Body of pancreas (tissue), 4 donors: ENCODE results near the gene TRIP13. TPM values are rescaled to one million over a fixed set of nuclear protein-coding genes. Genes with fewer than 3 reads are reported as not detected.

Source experiments
- ATAC-seq: fragments of 150-250 bp; one replicate; pipeline ENCODE4 v1.9.1; 2016
- DNase-seq, 4 donors: peaks; one replicate each; pipeline ENCODE4 v3.0.0-alpha.2; 2019
- H3K27ac ChIP-seq, 4 donors: fragments of 200-600 bp; sonication (generic); 1 replicate in 3 of 4; 2 replicates in 1 of 4; pipeline versions ENCODE4 v1.5.1 to v1.6.1; 2016 to 2019; ENCODE audit warnings: mild to moderate bottlenecking in 1 of 4, mixed read lengths in 1 of 4, moderate library complexity in 1 of 4
- H3K27me3 ChIP-seq, 2 donors: fragments of 200-600 bp; sonication (generic); one replicate each; pipeline ENCODE4 v1.6.0; 2016; ENCODE audit warnings: mild to moderate bottlenecking in 1 of 2
- H3K36me3 ChIP-seq, 2 donors: fragments of 200-600 bp; sonication (generic); replicated peaks in 1 of 2; 2 replicates each; pipeline ENCODE4 v1.5.1; 2016; ENCODE audit warnings: low read depth in 2 of 2; ENCODE audit not compliant: insufficient read depth in 1 of 2
- H3K4me1 ChIP-seq: fragments of 200-600 bp; sonication (generic); one replicate; pipeline ENCODE4 v1.6.0; 2016
- H3K4me3 ChIP-seq, 2 donors: fragments of 200-600 bp; sonication (generic); 1 replicate in 1 of 2; 2 replicates in 1 of 2; pipeline ENCODE4 v1.5.1; 2016 to 2019
- H3K9me3 ChIP-seq, 3 donors: fragments of 200-600 bp; sonication (generic); 1 replicate in 2 of 3; 2 replicates in 1 of 3; pipeline ENCODE4 v1.5.1; 2016
- POLR2A ChIP-seq, 3 donors: fragments of 450-650 bp; IDR thresholded peaks; one replicate each; pipeline ENCODE4 v1.6.1; 2016; ENCODE audit warnings: antibody characterized with exemption in 3 of 3, mild to moderate bottlenecking in 2 of 3
- WGBS, 2 donors: methylation state at CpG; one replicate each; pipeline ENCODE4 v1.1.5; 2017; 5-methylcytosine and 5-hydroxymethylcytosine counted together
- intact Hi-C: fragments of 100-400 bp; cut with DNase I; formaldehyde crosslinking; loops from one replicate; pipeline ENCODE4 v1.15.1; 2023
- total RNA-seq, 2 donors: library from RNA; depleted of rRNA; stranded (reverse); fragments of >200 nt; gene quantifications; one replicate each; pipeline ENCODE4 v1.1.0, GENCODE V29; 2016
- TF ChIP-seq, protein P1 (sequence below), 7 experiments: fragments of 450-650 bp in 4 of 7; fragments of 200-600 bp in 3 of 7; sonication (generic) in 3 of 7; IDR thresholded peaks; one replicate each; pipeline ENCODE4 v1.5.1; 2016 to 2019; ENCODE audit warnings: antibody characterized with exemption in 7 of 7

TRIP13 gene
- total RNA-seq, 2 donors from 2014 or later: 1.3 TPM

DNA sequence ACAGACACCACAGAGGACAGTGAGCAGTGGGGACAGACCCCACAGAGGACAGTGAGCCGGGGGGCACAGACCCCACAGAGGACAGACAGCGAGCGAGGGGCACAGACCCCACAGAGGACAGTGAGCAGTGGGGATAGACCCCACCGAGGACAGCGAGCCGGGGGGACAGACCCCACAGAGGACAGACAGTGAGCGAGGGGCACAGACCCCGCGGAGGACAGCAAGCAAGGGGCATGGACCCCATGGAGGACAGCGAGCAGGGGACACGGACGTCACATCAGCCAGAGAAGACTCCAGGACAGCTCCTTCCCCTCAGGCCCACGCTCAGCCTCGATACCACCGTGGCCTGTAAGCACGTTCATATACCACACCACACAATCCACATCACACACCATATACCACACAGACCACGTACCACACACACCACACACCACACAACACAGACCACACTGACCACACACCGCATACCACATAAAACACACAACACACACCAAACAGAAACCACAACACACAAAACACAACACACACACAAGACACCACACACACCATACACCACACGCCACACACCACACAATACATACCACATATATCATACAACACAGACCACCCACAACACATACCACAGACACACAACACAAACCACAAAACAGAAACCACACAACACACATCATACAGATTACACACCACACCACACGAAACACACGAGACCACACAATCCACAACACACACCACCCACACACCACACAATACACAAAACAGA lies 36.7 kb upstream of the TRIP13 start:
- Histone ChIP-seq H3K36me3 (no peaks in the 10 kb centered on the region), H3K4me3 (no peak overlapping the region), H3K27ac (no peak overlapping the region), H3K4me1 (no peaks in the 10 kb centered on the region), H3K27me3 (no peaks in the 10 kb centered on the region), H3K9me3 (no peaks in the 10 kb centered on the region)
- WGBS, 2 donors: 66 to 72% methylated on average over 21 of the region's 21 CpGs
- ATAC-seq (no peak), DNase-seq (peak in 2 of 4 donors; percentile 3 to 11)
- intact Hi-C loops: no loop called here
- TF ChIP-seq, protein P1, sequence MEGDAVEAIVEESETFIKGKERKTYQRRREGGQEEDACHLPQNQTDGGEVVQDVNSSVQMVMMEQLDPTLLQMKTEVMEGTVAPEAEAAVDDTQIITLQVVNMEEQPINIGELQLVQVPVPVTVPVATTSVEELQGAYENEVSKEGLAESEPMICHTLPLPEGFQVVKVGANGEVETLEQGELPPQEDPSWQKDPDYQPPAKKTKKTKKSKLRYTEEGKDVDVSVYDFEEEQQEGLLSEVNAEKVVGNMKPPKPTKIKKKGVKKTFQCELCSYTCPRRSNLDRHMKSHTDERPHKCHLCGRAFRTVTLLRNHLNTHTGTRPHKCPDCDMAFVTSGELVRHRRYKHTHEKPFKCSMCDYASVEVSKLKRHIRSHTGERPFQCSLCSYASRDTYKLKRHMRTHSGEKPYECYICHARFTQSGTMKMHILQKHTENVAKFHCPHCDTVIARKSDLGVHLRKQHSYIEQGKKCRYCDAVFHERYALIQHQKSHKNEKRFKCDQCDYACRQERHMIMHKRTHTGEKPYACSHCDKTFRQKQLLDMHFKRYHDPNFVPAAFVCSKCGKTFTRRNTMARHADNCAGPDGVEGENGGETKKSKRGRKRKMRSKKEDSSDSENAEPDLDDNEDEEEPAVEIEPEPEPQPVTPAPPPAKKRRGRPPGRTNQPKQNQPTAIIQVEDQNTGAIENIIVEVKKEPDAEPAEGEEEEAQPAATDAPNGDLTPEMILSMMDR (IDR thresholded peaks at IDR 0.05): no peak

DNA sequence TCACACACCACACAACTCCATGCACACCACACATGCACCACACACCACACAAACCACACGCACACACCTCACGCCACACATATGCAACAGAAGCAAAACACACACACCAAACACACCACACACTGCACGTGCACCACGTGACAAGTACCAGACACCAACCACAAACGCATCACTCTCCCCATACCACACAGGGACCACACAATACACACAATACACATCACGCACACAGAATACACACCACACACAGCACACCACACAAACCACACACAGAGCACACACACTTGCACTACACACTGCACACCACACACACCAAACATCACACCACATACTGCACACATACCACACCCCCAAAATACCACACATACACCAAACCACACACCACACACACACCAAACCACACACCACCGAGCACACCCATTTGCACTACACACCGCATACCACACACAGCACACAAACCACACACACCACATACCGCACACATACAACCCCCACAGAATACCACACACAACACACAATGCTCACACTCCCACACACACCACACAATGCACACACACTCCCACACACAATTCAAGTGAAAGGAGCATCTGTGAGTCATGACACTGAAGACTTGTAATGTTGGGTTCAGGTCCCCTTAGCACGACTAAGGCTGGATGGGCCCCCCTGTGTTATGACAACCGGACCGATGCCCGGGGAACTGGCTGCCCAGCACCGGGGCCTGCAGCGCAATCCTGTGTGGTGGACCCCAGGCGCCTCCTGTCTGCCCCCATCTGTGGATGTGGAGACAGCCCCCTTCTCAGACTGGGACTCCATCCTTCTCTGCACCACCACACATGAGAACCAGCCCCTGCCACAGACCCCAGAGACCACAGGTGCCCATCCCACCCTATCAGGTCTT lies 35.9 kb upstream of the TRIP13 start:
- H3K27ac ChIP-seq: no peak overlapping the region
- DNase-seq (peak in 1 of 4 donors; percentile 3), ATAC-seq (no peak)
- no peaks in the 10 kb centered on the region for H3K27me3 ChIP-seq
- no peaks in the 10 kb centered on the region for H3K36me3 ChIP-seq
- H3K9me3 ChIP-seq: no peaks in the 10 kb centered on the region
- WGBS, 2 donors: 78 to 83% methylated on average over 11 to 16 of the region's 16 CpGs
- intact Hi-C loops: no loop called here
- TF ChIP-seq, protein P1 (IDR thresholded peaks at IDR 0.05): no peak
- no peak for TF ChIP-seq POLR2A (IDR thresholded peaks at IDR 0.05)
- H3K4me3 ChIP-seq: no peak overlapping the region
- H3K4me1 ChIP-seq: no peaks in the 10 kb centered on the region

DNA sequence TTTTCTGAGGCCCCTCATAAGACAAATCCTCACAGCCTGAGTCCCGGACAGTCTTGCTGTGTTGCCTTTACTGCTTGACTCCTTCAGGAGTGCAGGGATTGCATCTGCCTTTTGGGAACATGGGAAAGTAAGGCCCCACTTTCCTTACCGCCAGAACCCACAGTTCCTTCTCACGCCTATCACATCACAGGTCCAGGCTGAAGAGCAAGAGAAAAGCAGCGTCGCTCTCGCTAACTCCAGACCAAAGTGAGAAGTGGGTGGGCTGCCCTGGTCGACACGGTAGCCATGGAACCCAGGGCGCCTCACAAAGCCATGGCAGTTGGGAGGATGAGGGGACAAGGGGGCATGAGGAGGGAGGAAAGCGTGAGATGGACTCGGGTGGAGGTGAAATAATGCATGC lies 34.0 kb upstream of the TRIP13 start:
- intact Hi-C loops: no loop called here
- Histone ChIP-seq H3K27ac (no peak overlapping the region), H3K27me3 (no peaks in the 10 kb centered on the region), H3K4me3 (no peak overlapping the region), H3K9me3 (no peaks in the 10 kb centered on the region), H3K4me1 (peaks cover 9% of the 10 kb centered on the region), H3K36me3 (peaks cover 4% of the 10 kb centered on the region in 2 donors)
- no peak for TF ChIP-seq POLR2A (IDR thresholded peaks at IDR 0.05)
- TF ChIP-seq, protein P1 (IDR thresholded peaks at IDR 0.05): no peak
- no peak for DNase-seq
- no peak for ATAC-seq
- 85 to 90% methylated on average over 11 of the region's 11 CpGs for WGBS, 2 donors

- WGBS, 2 donors: 77 to 83% methylated on average over 16 of the region's 16 CpGs
- H3K27ac ChIP-seq: no peak overlapping the region
- no peaks in the 10 kb centered on the region for H3K27me3 ChIP-seq
- H3K4me3 ChIP-seq: no peak overlapping the region
- intact Hi-C loops: no loop called here
- ATAC-seq: no peak
- H3K36me3 ChIP-seq: peaks cover 5 to 6% of the 10 kb centered on the region in 2 donors
- H3K4me1 ChIP-seq: peaks cover 9% of the 10 kb centered on the region
- no peak for DNase-seq
- TF ChIP-seq, protein P1 (IDR thresholded peaks at IDR 0.05): no peak
- no peak for TF ChIP-seq POLR2A (IDR thresholded peaks at IDR 0.05)
- H3K9me3 ChIP-seq: no peaks in the 10 kb centered on the region
Observed at GRCh38 chr5:859391-859790, 33.3 kb upstream of the TRIP13 start.
